Gastrocnemius medialis (tissue), 4 donors: Measurements from ENCODE around the gene IFITM10.
"Not testable (repeated sequence)": the region's sequence is repeated elsewhere in the genome, so short reads cannot be mapped to it uniquely, and the experiment has no call there.

Experiments used
- POLR2A ChIP-seq, 2 donors: fragments of 450-650 bp; IDR thresholded peaks; one replicate each; pipeline ENCODE4 v1.6.1; 2017; ENCODE audit warnings: antibody characterized with exemption in 2 of 2, mild to moderate bottlenecking in 2 of 2, moderate library complexity in 2 of 2
- TF ChIP-seq, protein P1 (sequence below), 5 experiments: fragments of 450-650 bp in 3 of 5; fragments of 200-600 bp in 2 of 5; sonication (generic) in 2 of 5; IDR thresholded peaks in 4 of 5; conservative IDR thresholded peaks in 1 of 5; 1 replicate in 4 of 5; 2 replicates in 1 of 5; pipeline ENCODE4 v1.5.1; 2016 to 2019; ENCODE audit warnings: antibody characterized with exemption in 5 of 5, mild to moderate bottlenecking in 3 of 5, moderate library complexity in 3 of 5

DNA sequence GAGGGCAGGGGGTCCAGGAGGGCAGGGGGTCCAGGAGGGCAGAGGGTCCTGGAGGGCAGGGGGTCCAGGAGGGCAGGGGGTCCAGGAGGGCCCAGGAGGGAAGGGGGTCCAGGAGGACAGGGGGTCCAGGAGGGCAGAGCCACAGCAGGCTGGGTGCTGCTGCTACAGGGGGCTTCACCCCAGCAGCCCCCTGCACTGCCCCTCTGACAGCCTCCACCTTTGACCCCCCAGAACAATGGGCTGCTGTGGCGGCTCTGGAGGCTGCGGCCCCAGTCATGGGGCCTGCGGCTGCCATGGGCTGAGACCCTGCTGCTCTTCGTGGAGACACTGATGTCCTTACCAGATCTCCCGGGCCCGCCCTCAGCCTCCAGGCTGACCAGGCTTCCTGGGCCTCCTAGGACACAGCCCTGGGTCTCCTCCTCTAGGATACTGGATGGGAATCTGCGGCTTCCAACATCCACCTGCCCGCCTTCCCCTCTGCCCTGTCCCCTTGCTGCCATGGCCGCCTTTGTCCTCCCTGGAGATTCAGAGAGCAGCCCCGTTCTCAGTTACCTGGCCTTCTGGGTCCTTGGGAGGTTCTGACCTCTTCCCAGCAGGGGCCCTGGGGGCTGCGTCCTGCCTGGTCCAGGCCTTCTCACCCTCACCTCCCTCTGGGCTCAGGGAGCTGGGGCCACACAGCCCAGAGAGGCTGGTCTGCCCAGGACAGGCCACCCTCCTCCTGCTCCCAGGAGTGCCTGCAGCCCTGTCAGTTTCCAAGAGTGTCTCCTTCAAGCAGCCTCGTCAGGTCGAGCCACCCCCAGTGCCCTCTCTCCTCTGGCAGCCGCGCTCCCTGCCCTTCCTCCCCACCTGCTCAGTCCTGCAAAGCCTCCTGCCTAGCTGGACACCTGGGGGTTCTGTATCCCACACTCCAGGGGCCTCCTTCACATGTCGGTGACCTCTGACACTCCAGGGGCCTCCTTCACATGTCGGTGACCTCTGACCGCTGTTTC, 65.2 kb downstream of the IFITM10 start:
- TF ChIP-seq, protein P1, sequence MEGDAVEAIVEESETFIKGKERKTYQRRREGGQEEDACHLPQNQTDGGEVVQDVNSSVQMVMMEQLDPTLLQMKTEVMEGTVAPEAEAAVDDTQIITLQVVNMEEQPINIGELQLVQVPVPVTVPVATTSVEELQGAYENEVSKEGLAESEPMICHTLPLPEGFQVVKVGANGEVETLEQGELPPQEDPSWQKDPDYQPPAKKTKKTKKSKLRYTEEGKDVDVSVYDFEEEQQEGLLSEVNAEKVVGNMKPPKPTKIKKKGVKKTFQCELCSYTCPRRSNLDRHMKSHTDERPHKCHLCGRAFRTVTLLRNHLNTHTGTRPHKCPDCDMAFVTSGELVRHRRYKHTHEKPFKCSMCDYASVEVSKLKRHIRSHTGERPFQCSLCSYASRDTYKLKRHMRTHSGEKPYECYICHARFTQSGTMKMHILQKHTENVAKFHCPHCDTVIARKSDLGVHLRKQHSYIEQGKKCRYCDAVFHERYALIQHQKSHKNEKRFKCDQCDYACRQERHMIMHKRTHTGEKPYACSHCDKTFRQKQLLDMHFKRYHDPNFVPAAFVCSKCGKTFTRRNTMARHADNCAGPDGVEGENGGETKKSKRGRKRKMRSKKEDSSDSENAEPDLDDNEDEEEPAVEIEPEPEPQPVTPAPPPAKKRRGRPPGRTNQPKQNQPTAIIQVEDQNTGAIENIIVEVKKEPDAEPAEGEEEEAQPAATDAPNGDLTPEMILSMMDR (IDR thresholded peaks at IDR 0.05 in 4 of 5, conservative IDR thresholded peaks at IDR 0.05 in 1 of 5) = not testable (repeated sequence)
- not testable (repeated sequence) for TF ChIP-seq POLR2A (IDR thresholded peaks at IDR 0.05)
